ENCODE data around the gene KRTAP19-5. TPM values are rescaled to one million over a fixed set of nuclear protein-coding genes. Genes with fewer than 3 reads are reported as not detected.
A peak's percentile ranks its signal among the peaks of the same experiment; 100 is the strongest.
"Not testable (repeated sequence)": the region's sequence is repeated elsewhere in the genome, so short reads cannot be mapped to it uniquely, and the experiment has no call there.

Gene KRTAP19-5
- total and polyA plus RNA-seq, 2 donors from 2014 or later = not detected

DNA sequence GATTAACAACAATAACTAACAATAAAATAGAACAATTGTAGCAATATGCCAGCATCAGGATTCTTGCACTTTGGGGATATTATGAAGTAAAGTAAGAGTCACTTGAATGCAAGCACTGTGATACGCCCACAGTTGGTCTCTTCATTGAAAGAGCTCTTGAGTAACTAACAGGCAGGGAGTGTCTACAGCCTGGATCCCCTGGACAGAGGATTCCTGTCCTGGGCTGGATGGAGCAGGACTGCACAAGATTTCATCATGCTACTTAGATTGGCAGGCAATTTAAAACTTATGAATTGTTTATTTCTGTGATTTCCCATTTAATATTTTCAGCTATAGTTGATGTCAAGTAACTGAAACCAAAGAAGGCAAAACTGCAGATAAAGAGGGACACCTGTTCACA lies 13.7 kb upstream of the KRTAP19-5 start:
- Histone ChIP-seq H3K9me3 (ENCODE audit: control insufficient read depth in 2 of 3, insufficient read depth in 1 of 3, low read length in 3 of 3) (no peaks in the 10 kb centered on the region), H3K36me3 (ENCODE audit: control insufficient read depth in 2 of 3, insufficient read depth in 3 of 3, low read length in 3 of 3) (no peaks in the 10 kb centered on the region), H3K4me3 (ENCODE audit: low read length in 3 of 3) (no peak overlapping the region), H3K27me3 (ENCODE audit: control insufficient read depth, insufficient read depth, low read length) (no peaks in the 10 kb centered on the region), H3K4me1 (ENCODE audit: control insufficient read depth in 2 of 3, insufficient read depth in 2 of 3, low read depth in 1 of 3, low read length in 3 of 3) (no peaks in the 10 kb centered on the region), H3K27ac (ENCODE audit: low read depth in 2 of 2, low read length in 2 of 2) (no peak overlapping the region), H3K9ac (ENCODE audit: low read length in 3 of 3) (no peak overlapping the region)
- FAIRE-seq = no peak
- intact Hi-C loops (cut with DNase I) = no loop called here
- no peak for DNase-seq
- TF ChIP-seq, protein P1, sequence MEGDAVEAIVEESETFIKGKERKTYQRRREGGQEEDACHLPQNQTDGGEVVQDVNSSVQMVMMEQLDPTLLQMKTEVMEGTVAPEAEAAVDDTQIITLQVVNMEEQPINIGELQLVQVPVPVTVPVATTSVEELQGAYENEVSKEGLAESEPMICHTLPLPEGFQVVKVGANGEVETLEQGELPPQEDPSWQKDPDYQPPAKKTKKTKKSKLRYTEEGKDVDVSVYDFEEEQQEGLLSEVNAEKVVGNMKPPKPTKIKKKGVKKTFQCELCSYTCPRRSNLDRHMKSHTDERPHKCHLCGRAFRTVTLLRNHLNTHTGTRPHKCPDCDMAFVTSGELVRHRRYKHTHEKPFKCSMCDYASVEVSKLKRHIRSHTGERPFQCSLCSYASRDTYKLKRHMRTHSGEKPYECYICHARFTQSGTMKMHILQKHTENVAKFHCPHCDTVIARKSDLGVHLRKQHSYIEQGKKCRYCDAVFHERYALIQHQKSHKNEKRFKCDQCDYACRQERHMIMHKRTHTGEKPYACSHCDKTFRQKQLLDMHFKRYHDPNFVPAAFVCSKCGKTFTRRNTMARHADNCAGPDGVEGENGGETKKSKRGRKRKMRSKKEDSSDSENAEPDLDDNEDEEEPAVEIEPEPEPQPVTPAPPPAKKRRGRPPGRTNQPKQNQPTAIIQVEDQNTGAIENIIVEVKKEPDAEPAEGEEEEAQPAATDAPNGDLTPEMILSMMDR (IDR thresholded peaks at IDR 0.05; ENCODE audit: borderline replicate concordance, extremely low read depth, insufficient read depth) = no peak

DNA sequence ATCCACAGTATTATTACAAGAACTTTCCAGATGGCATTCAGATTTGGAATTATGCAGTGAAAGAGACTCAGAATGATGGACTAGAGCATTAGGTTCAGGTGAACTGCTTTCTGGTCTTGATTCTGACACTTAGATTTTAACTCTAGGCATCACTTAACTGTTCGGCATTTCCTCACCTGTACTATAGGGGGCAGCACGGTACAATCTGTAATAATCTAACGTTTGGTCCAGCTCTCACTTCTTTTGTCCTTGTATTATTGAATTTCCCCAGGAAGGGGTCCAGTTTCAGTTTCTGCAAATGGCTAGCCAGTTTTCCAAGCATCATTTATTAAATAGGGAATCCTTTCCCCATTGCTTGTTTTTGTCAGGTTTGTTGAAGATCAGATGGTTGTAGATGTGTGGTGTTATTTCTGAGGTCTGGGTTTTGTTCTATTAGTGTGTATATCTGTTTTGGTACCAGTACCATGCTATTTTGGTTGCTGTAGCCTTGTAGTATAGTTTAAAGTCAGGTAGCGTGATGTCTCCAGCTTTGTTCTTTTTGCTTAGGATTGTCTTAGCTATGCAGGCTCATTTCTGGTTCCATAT lies 3.8 kb upstream of the KRTAP19-5 start:
- FAIRE-seq; H3K36me3 ChIP-seq (ENCODE audit: control insufficient read depth in 2 of 3, insufficient read depth in 3 of 3, low read length in 3 of 3); H3K9me3 ChIP-seq (ENCODE audit: control insufficient read depth in 2 of 3, insufficient read depth in 1 of 3, low read length in 3 of 3); H3K4me1 ChIP-seq (ENCODE audit: control insufficient read depth in 2 of 3, insufficient read depth in 2 of 3, low read depth in 1 of 3, low read length in 3 of 3); intact Hi-C loops (cut with DNase I); H3K27me3 ChIP-seq (ENCODE audit: control insufficient read depth, insufficient read depth, low read length); H3K4me3 ChIP-seq (ENCODE audit: low read length in 3 of 3); H3K9ac ChIP-seq (ENCODE audit: low read length in 3 of 3); H3K27ac ChIP-seq (ENCODE audit: low read depth in 2 of 2, low read length in 2 of 2): not testable (repeated sequence)
- peak in 1 of 5 donors; percentile 5 for DNase-seq

DNA sequence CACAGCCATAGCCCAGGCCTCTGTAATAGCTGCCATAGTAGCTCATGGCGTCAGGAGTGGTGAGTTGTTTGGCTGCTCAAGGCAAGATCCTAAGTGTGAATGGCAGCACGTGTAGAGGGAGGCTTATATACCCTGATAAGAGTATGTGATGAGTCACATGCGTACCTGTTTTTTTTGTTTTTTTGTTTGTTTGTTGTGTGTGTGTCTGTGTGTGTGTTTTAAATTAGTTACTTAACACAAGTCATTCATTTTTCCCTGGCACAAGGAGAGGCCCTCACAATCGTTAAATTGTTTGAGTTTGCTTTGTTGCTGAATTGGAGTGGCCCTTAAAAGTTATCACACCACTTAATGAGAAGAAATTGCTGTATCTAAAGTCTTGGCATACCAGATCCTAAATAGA lies 4.9 kb downstream of the KRTAP19-5 start, which contains the start of gene KRTAP19-4:
Gene KRTAP19-4, minus strand, starts transcription at position 101 of the 400 bp plus-strand sequence. Its CDS starts 55 bp downstream, at position 46.
- FAIRE-seq = no peak
- intact Hi-C loops (cut with DNase I) = no loop called here

DNA sequence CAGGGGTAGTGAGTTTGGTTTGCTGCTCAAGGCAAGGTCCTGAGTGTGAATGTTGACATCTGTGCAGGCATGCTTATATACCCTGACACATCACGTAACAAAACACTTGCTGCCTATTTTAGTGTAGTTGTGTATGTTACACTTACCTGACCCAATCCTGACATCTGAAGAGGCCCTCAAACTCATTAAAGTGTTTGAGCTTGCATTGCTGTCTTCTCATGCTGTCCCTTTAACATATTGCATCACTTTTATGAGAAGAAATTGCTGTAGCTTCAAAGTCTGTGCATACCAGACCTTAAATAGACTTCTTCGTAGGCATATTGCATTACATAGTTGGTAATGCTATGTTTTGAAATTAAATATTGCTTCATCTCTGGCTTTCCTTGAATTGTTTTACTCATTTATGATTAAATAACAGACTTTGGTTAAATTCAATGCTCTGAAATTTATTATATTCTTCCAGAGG lies 9.9 kb downstream of the KRTAP19-5 start, which contains the start of gene KRTAP19-3:
Gene KRTAP19-3, minus strand, starts transcription at position 51 of the 466 bp plus-strand sequence. CDS start 56 bp downstream, outside the sequence.
- Histone ChIP-seq H3K27ac (ENCODE audit: low read depth in 2 of 2, low read length in 2 of 2) (no peak within 1 kb of the TSS), H3K36me3 (ENCODE audit: control insufficient read depth in 2 of 3, insufficient read depth in 3 of 3, low read length in 3 of 3) (no peaks in the 10 kb centered on the region), H3K4me1 (ENCODE audit: control insufficient read depth in 2 of 3, insufficient read depth in 2 of 3, low read depth in 1 of 3, low read length in 3 of 3) (no peaks in the 10 kb centered on the region), H3K27me3 (ENCODE audit: control insufficient read depth, insufficient read depth, low read length) (no peaks in the 10 kb centered on the region), H3K9ac (ENCODE audit: low read length in 3 of 3) (no peak within 1 kb of the TSS), H3K4me3 (ENCODE audit: low read length in 3 of 3) (no peak within 1 kb of the TSS), H3K9me3 (ENCODE audit: control insufficient read depth in 2 of 3, insufficient read depth in 1 of 3, low read length in 3 of 3) (no peaks in the 10 kb centered on the region)
- DNase-seq = peak in 1 of 5 donors; percentile 0
- TF ChIP-seq, protein P1 (IDR thresholded peaks at IDR 0.05; ENCODE audit: borderline replicate concordance, extremely low read depth, insufficient read depth) = no peak
- intact Hi-C loops (cut with DNase I) = no loop called here
- no peak for FAIRE-seq

More for the DNA sequence above, 4.9 kb downstream of the KRTAP19-5 start, which contains the start of gene KRTAP19-4:
- Histone ChIP-seq H3K27me3 (ENCODE audit: control insufficient read depth, insufficient read depth, low read length) (no peaks in the 10 kb centered on the region), H3K9ac (ENCODE audit: low read length in 3 of 3) (no peak within 1 kb of the TSS), H3K36me3 (ENCODE audit: control insufficient read depth in 2 of 3, insufficient read depth in 3 of 3, low read length in 3 of 3) (no peaks in the 10 kb centered on the region), H3K4me1 (ENCODE audit: control insufficient read depth in 2 of 3, insufficient read depth in 2 of 3, low read depth in 1 of 3, low read length in 3 of 3) (no peaks in the 10 kb centered on the region), H3K27ac (ENCODE audit: low read depth in 2 of 2, low read length in 2 of 2) (no peak within 1 kb of the TSS), H3K9me3 (ENCODE audit: control insufficient read depth in 2 of 3, insufficient read depth in 1 of 3, low read length in 3 of 3) (no peaks in the 10 kb centered on the region), H3K4me3 (ENCODE audit: low read length in 3 of 3) (no peak within 1 kb of the TSS)
- TF ChIP-seq, protein P1 (IDR thresholded peaks at IDR 0.05; ENCODE audit: borderline replicate concordance, extremely low read depth, insufficient read depth) = no peak
- no peak for DNase-seq

Data from kidney (tissue), 14 donors.